Measurements from ENCODE around the gene MARCO. TPM values are rescaled to one million over a fixed set of nuclear protein-coding genes. Genes with fewer than 3 reads are reported as not detected.

The MARCO gene
- total and polyA plus RNA-seq, 12 donors, result 0.44 to 149 (median 34.4) TPM

DNA sequence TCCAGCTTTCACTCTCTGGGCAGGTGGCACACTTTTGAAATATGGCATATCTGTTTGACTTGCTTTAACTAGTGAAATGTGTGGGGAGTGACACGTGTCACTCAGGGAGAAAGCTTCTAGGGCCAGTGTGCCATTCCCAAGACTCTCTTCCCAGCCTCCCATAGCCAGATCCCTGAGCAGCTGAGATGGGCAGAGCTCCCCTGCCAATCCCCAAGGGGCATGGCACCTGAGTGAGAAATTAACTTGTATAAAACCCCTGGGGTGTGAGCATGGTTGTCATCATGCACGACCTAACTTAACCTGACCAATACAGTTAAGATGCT is 39.0 kb upstream of the MARCO start:
- Histone ChIP-seq H3K9me3 (replicated peaks in 1 of 3) (no peaks in the 10 kb centered on the region), H3K36me3 (replicated peaks in 1 of 2) (no peaks in the 10 kb centered on the region), H3K27me3 (no peaks in the 10 kb centered on the region), H3K4me1 (replicated peaks in 1 of 2) (no peaks in the 10 kb centered on the region), H3K4me3 (no peak overlapping the region), H3K27ac (no peak overlapping the region)
- no peak for DNase-seq
- intact Hi-C loops (cut with DNase I), result no loop called here
- WGBS, 4 donors, result 58 to 73% (median 62%) methylated on average over 2 of the region's 2 CpGs
- TF ChIP-seq, protein P1, sequence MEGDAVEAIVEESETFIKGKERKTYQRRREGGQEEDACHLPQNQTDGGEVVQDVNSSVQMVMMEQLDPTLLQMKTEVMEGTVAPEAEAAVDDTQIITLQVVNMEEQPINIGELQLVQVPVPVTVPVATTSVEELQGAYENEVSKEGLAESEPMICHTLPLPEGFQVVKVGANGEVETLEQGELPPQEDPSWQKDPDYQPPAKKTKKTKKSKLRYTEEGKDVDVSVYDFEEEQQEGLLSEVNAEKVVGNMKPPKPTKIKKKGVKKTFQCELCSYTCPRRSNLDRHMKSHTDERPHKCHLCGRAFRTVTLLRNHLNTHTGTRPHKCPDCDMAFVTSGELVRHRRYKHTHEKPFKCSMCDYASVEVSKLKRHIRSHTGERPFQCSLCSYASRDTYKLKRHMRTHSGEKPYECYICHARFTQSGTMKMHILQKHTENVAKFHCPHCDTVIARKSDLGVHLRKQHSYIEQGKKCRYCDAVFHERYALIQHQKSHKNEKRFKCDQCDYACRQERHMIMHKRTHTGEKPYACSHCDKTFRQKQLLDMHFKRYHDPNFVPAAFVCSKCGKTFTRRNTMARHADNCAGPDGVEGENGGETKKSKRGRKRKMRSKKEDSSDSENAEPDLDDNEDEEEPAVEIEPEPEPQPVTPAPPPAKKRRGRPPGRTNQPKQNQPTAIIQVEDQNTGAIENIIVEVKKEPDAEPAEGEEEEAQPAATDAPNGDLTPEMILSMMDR (IDR thresholded peaks at IDR 0.05), result no peak
- TF ChIP-seq POLR2A (IDR thresholded peaks at IDR 0.05), result no peak

DNA sequence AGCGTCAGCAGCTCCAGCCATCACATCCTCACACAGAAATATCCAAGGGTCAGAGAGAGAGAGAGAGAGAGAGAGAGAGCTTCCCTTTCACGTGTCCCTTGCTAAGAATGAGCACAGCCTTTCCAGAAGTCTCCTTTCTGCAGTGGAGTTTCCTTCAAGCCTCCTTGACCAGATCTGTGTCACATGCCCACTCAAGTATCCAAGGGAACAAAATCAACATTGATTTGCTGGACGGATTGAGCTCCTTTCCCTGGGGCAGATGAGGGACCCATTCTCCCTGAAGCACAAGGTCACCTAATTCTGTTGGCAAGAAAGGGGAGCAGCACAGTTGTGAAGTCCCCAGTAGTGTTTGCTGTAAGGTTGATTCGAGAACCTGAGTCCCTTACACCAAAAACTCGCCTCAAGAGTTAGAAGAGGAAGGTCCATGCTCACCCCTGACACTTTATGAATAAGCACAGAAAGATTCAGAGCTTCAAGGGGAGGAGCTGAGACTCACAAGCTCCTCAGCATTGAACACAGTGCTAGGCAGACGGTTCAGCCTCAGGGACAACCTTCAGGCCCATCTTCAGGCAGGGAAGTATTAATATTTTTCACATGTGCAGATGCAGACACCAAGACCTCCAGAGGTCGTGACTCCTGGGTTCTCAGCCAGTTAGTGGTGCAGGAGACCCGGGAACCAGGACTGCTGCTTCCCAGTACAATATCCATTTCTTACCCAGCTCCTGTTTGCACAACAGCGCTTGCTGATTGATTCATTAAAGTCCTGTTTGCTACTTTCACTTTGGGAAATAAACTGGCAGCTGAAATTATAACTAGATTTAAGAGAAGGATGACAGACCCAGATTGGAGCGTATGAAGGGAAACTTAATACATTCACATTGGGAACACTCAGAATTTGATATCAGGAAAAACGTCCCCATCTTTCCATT is 38.2 kb upstream of the MARCO start:
- 58 to 61% (median 59%) methylated on average over 10 to 11 of the region's 11 CpGs for WGBS, 4 donors
- no peak for DNase-seq
- no peak overlapping the region for H3K4me3 ChIP-seq
- H3K36me3 ChIP-seq (replicated peaks in 1 of 2), result no peaks in the 10 kb centered on the region
- H3K27me3 ChIP-seq, result no peaks in the 10 kb centered on the region
- no peaks in the 10 kb centered on the region for H3K4me1 ChIP-seq (replicated peaks in 1 of 2)
- intact Hi-C loops (cut with DNase I), result no loop called here
- no peaks in the 10 kb centered on the region for H3K9me3 ChIP-seq (replicated peaks in 1 of 3)
- TF ChIP-seq POLR2A (IDR thresholded peaks at IDR 0.05), result no peak
- TF ChIP-seq, protein P1 (IDR thresholded peaks at IDR 0.05), result no peak
- no peak overlapping the region for H3K27ac ChIP-seq

DNA sequence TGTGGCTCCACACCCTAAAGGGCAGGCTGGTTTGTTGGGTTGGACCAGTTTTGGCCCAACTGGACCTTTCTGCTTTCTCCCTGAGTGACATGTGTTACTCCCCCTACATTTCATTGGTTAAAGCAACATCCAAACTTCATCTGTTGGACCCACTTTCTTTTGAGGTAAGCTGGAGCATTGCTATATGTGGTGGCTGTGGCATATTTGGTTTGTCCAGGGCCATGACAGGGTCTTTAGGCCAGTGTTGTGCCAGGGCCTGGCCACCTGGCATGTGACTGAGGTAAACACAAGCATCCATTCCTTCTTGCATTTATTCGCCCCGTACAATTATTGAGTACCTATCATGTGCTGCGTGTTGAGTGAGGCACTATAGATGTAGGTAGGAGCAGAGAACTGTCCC is 36.8 kb upstream of the MARCO start:
- no peak for DNase-seq
- TF ChIP-seq, protein P1 (IDR thresholded peaks at IDR 0.05), result no peak
- TF ChIP-seq POLR2A (IDR thresholded peaks at IDR 0.05), result no peak
- WGBS, 4 donors, result 90 to 96% (median 91%) methylated on average over 3 of the region's 3 CpGs
- intact Hi-C loops (cut with DNase I), result no loop called here
- H3K9me3 ChIP-seq (replicated peaks in 1 of 3), result no peaks in the 10 kb centered on the region
- no peaks in the 10 kb centered on the region for H3K4me1 ChIP-seq (replicated peaks in 1 of 2)
- no peak overlapping the region for H3K4me3 ChIP-seq
- no peaks in the 10 kb centered on the region for H3K36me3 ChIP-seq (replicated peaks in 1 of 2)
- no peak overlapping the region for H3K27ac ChIP-seq
- no peaks in the 10 kb centered on the region for H3K27me3 ChIP-seq

DNA sequence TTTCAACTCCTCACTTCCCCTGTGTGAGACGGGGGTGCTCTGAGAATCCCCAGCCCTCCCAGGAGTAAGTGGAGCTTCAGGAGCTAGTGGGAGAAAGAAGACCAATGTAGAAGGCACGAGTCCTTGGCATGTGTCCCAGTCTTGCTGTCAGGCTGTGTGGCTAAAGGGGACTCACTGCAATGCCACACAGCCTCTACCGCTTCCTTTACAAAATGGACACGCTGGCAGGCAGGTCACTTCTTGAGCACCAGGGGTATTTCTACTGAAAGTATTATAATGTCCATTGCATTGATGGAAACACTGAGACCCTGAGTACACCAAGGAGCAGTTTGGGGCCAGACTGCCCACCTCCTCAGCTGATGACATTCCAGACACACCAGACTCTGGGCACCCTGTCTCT is 35.8 kb upstream of the MARCO start:
- no peaks in the 10 kb centered on the region for H3K9me3 ChIP-seq (replicated peaks in 1 of 3)
- H3K4me1 ChIP-seq (replicated peaks in 1 of 2), result no peaks in the 10 kb centered on the region
- intact Hi-C loops (cut with DNase I), result no loop called here
- DNase-seq, result no peak
- no peaks in the 10 kb centered on the region for H3K27me3 ChIP-seq
- H3K4me3 ChIP-seq, result no peak overlapping the region
- TF ChIP-seq, protein P1 (IDR thresholded peaks at IDR 0.05), result no peak
- WGBS, 4 donors, result 72 to 78% (median 76%) methylated on average over 4 of the region's 4 CpGs
- no peak overlapping the region for H3K27ac ChIP-seq
- H3K36me3 ChIP-seq (replicated peaks in 1 of 2), result no peaks in the 10 kb centered on the region
